ENCODE measurements around the gene SLC4A7. TPM values are rescaled to one million over a fixed set of nuclear protein-coding genes. Genes with fewer than 3 reads are reported as not detected.

SLC4A7 gene
- total and polyA plus RNA-seq, 5 donors: 3.5 to 20.6 (median 17.7) TPM

Other genes starting within 250 kb of the SLC4A7 start
- gene NEK10, start 115.0 kb downstream of the SLC4A7 start, total RNA-seq: 10 to 100 TPM in 1 of 4 donors, 1 to 10 TPM in 3; 6.8 to 16.9 (median 9.6) TPM
- 3.1 TPM for gene NEK10, start 115.0 kb downstream of the SLC4A7 start, polyA plus RNA-seq
- gene EOMES, start 237.9 kb upstream of the SLC4A7 start, total RNA-seq: under 1 TPM in 3 of 4 donors, not detected in 1; 0.17 to 0.29 (median 0.17) TPM
- 0.09 TPM for gene EOMES, start 237.9 kb upstream of the SLC4A7 start, polyA plus RNA-seq

Data from right cardiac atrium (tissue), 5 donors.